Tibial nerve (tissue), 3 donors: ENCODE data around the gene RDX.

Experiments
- POLR2A ChIP-seq, 2 donors: fragments of 450-650 bp; IDR thresholded peaks; one replicate each; pipeline ENCODE4 v1.6.1; 2017; ENCODE audit warnings: antibody characterized with exemption in 2 of 2, mild to moderate bottlenecking in 2 of 2, moderate library complexity in 2 of 2
- TF ChIP-seq, protein P1 (sequence below), 5 experiments: fragments of 200-600 bp in 3 of 5; fragments of 450-650 bp in 2 of 5; sonication (generic) in 3 of 5; IDR thresholded peaks; one replicate each; pipeline ENCODE4 v1.5.1; 2016 to 2019; ENCODE audit warnings: antibody characterized with exemption in 5 of 5, mild to moderate bottlenecking in 3 of 5, moderate library complexity in 2 of 5

- TF ChIP-seq, protein P1, sequence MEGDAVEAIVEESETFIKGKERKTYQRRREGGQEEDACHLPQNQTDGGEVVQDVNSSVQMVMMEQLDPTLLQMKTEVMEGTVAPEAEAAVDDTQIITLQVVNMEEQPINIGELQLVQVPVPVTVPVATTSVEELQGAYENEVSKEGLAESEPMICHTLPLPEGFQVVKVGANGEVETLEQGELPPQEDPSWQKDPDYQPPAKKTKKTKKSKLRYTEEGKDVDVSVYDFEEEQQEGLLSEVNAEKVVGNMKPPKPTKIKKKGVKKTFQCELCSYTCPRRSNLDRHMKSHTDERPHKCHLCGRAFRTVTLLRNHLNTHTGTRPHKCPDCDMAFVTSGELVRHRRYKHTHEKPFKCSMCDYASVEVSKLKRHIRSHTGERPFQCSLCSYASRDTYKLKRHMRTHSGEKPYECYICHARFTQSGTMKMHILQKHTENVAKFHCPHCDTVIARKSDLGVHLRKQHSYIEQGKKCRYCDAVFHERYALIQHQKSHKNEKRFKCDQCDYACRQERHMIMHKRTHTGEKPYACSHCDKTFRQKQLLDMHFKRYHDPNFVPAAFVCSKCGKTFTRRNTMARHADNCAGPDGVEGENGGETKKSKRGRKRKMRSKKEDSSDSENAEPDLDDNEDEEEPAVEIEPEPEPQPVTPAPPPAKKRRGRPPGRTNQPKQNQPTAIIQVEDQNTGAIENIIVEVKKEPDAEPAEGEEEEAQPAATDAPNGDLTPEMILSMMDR (IDR thresholded peaks at IDR 0.05) = no peak
- no peak for TF ChIP-seq POLR2A (IDR thresholded peaks at IDR 0.05)
These were observed 22.4 kb upstream of the RDX start for GRCh38 chr11:110318638-110319404.
